GM18526 (cell line): ENCODE results near the gene RBFOX2.

Experiments
- POLR2A ChIP-seq: IDR thresholded peaks from 3 replicates; pipeline ENCODE4 v1.6.1; 2011; ENCODE audit not compliant: insufficient read length; ENCODE audit errors: extremely low read depth

Gene RBFOX2

GRCh38 chr22:35708453-35708852 is 320.2 kb downstream of the RBFOX2 start:
- no peak for TF ChIP-seq POLR2A

- no peak for TF ChIP-seq POLR2A
Observed at GRCh38 chr22:35705141-35705540, 323.5 kb downstream of the RBFOX2 start.

- TF ChIP-seq POLR2A: no peak
Observed at GRCh38 chr22:35703861-35704584, 324.6 kb downstream of the RBFOX2 start.

- no peak for TF ChIP-seq POLR2A
Observed at GRCh38 chr22:35697142-35697541, 331.5 kb downstream of the RBFOX2 start.

- TF ChIP-seq POLR2A: no peak
Observed at GRCh38 chr22:35695202-35695601, 333.4 kb downstream of the RBFOX2 start.

GRCh38 chr22:35690001-35690400 is 338.6 kb downstream of the RBFOX2 start:
- no peak for TF ChIP-seq POLR2A

- no peak for TF ChIP-seq POLR2A
Observed at GRCh38 chr22:35688913-35689675, 339.5 kb downstream of the RBFOX2 start.
